Neuronal stem cell (in vitro differentiated cells): Measurements from ENCODE around the gene ARHGEF1.
A peak's percentile ranks its signal among the peaks of the same experiment; 100 is the strongest.

Experiments
- DNase-seq: peaks from one replicate; pipeline ENCODE4 v3.0.0-alpha.2; 2013; ENCODE audit warnings: low spot score
- H2AFZ ChIP-seq: one replicate; pipeline ENCODE4 v1.6.1; 2013; ENCODE audit warnings: mild to moderate bottlenecking, low read length, inconsistent platforms
- H2AK5ac ChIP-seq: 2 replicates; pipeline ENCODE4 v1.6.1; 2013; ENCODE audit warnings: low read depth, mild to moderate bottlenecking, inconsistent platforms, low read length, moderate library complexity, mixed read lengths
- H2BK120ac ChIP-seq: 2 replicates; pipeline ENCODE4 v1.6.1; 2013; ENCODE audit warnings: low read depth, mild to moderate bottlenecking, inconsistent platforms, low read length, moderate library complexity, mixed read lengths
- H2BK12ac ChIP-seq: one replicate; pipeline ENCODE4 v1.6.1; 2013; ENCODE audit warnings: low read length, inconsistent platforms
- H2BK15ac ChIP-seq: 2 replicates; pipeline ENCODE4 v1.6.1; 2013; ENCODE audit warnings: mild to moderate bottlenecking, low read length, inconsistent platforms, mixed read lengths
- H2BK5ac ChIP-seq: one replicate; pipeline ENCODE4 v1.6.1; 2013; ENCODE audit warnings: inconsistent platforms, mild to moderate bottlenecking, low read length, moderate library complexity
- H3K14ac ChIP-seq: one replicate; pipeline ENCODE4 v1.6.1; 2013; ENCODE audit warnings: low read length, inconsistent platforms
- H3K18ac ChIP-seq: 2 replicates; pipeline ENCODE4 v1.6.1; 2013; ENCODE audit warnings: low read length, inconsistent platforms
- H3K23ac ChIP-seq: 2 replicates; pipeline ENCODE4 v1.6.1; 2013; ENCODE audit warnings: low read depth, mild to moderate bottlenecking, mixed read lengths, low read length, inconsistent platforms; ENCODE audit not compliant: poor library complexity
- H3K27ac ChIP-seq: replicated peaks from 3 replicates; pipeline ENCODE4 v1.5.1; 2013; ENCODE audit warnings: low read length, inconsistent platforms
- H3K27me3 ChIP-seq, 3 experiments: 2 replicates each; pipeline ENCODE4 v1.6.1; 2013; ENCODE audit warnings: low read length in 3 of 3, mild to moderate bottlenecking in 2 of 3, inconsistent platforms in 1 of 3, low read depth in 1 of 3, mixed read lengths in 1 of 3, moderate library complexity in 1 of 3; ENCODE audit not compliant: control insufficient read depth in 3 of 3, insufficient read depth in 3 of 3
- H3K36me3 ChIP-seq, 2 donors: replicated peaks in 1 of 2; 2 replicates each; pipeline ENCODE4 v1.6.1; 2013; ENCODE audit warnings: low read length in 2 of 2; ENCODE audit not compliant: control insufficient read depth in 2 of 2, insufficient read depth in 2 of 2
- H3K4ac ChIP-seq: 2 replicates; pipeline ENCODE4 v1.6.1; 2013; ENCODE audit warnings: inconsistent platforms, mild to moderate bottlenecking, low read length, moderate library complexity
- H3K4me1 ChIP-seq, 2 donors: 1 replicate in 1 of 2; 2 replicates in 1 of 2; pipeline ENCODE4 v1.6.1; 2013; ENCODE audit warnings: low read length in 2 of 2, low read depth in 1 of 2; ENCODE audit not compliant: control insufficient read depth in 2 of 2, insufficient read depth in 1 of 2
- H3K4me2 ChIP-seq: one replicate; pipeline ENCODE4 v1.6.1; 2013; ENCODE audit warnings: mild to moderate bottlenecking, low read length, inconsistent platforms; ENCODE audit not compliant: insufficient read depth, poor library complexity, severe bottlenecking
- H3K4me3 ChIP-seq, 2 donors: 2 replicates each; pipeline ENCODE4 v1.5.1; 2013; ENCODE audit warnings: low read length in 2 of 2, mild to moderate bottlenecking in 2 of 2, inconsistent platforms in 1 of 2, moderate library complexity in 1 of 2
- H3K79me1 ChIP-seq: one replicate; pipeline ENCODE4 v1.6.1; 2013; ENCODE audit warnings: low read depth, mild to moderate bottlenecking, inconsistent platforms, low read length, moderate library complexity
- H3K9ac ChIP-seq: one replicate; pipeline ENCODE4 v1.6.1; 2013; ENCODE audit warnings: mild to moderate bottlenecking, low read depth, low read length, inconsistent platforms; ENCODE audit not compliant: poor library complexity
- H3K9me3 ChIP-seq, 2 donors: replicated peaks in 1 of 2; 2 replicates each; pipeline versions ENCODE3 to v1.6.1; 2013; ENCODE audit warnings: low read length in 2 of 2, mild to moderate bottlenecking in 2 of 2, inconsistent platforms in 1 of 2, low read depth in 1 of 2, mixed read lengths in 1 of 2, moderate library complexity in 1 of 2; ENCODE audit not compliant: control insufficient read depth in 2 of 2, insufficient read depth in 1 of 2
- H4K8ac ChIP-seq: one replicate; pipeline ENCODE4 v1.6.1; 2013; ENCODE audit warnings: low read depth, mild to moderate bottlenecking, inconsistent platforms, low read length, moderate library complexity
- H4K91ac ChIP-seq: one replicate; pipeline ENCODE4 v1.6.1; 2013; ENCODE audit warnings: low read length, low read depth, mild to moderate bottlenecking, inconsistent platforms; ENCODE audit not compliant: poor library complexity
- WGBS, 2 donors: extraction: QIAGEN DNeasy Blood & Tissue Kit; methylation state at CpG; one replicate each; pipeline ENCODE4 v1.1.7; 2013; ENCODE audit warnings: missing lambda C conversion rate in 2 of 2, mixed read lengths in 1 of 2; ENCODE audit not compliant: insufficient read length in 2 of 2, insufficient replicate concordance in 1 of 2; ENCODE audit errors: extremely low coverage in 2 of 2; 5-methylcytosine and 5-hydroxymethylcytosine counted together

ARHGEF1 gene

DNA sequence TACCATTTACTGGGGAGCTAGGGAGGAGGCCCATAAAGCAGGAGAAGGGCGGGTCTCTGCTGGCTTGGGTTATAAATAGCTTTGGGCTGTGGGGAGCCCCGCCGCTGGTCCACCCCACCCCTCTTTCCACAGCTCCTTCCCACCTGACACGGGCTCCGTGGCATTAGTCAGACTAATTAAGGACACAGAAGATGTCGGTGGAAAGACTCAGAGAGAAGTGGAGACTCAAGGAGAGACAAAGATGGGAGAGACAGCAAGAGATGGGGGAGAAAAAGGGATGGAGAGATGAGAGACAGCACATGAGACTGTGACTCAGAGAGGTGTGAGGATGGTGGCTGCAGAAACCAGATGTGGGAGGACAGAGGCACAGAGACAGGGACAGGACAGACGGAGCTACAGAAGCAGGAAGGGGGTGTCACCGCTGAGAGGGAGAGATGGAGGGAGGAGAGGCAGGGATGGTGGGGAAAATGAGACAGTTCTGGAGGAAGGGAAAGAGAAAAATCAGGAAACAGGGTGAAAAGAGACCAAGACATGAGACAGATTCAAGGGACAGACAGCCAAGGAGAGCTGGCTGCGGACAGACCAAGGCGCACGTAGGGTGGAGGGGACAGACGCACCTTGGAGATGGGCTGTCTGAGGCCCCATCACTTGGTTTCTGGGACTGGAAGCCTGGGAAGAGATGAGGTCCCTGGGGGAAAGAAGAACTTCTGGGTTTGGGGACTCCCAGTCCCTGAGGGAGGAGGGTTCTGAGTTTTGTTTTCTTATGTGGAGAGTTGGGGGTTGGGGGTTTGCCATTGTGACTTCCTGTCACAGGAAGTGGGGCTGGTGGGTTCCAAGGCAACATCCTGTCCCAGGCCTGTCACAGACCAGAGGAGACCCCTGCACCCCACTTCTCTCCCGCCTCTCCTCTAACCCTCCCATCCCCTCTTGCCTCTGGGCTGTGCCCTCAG, 4.1 kb downstream of the ARHGEF1 start:
- WGBS, 2 donors, result no CpG with 5 or more reads among the region's 13 CpGs
- H2AK5ac ChIP-seq, result no peak overlapping the region
- no peak overlapping the region for H3K4me2 ChIP-seq
- no peak overlapping the region for H2BK15ac ChIP-seq
- peaks cover 4% of the 10 kb centered on the region for H3K79me1 ChIP-seq
- no peak overlapping the region for H3K27ac ChIP-seq
- no peaks in the 10 kb centered on the region for H3K9me3 ChIP-seq
- no peak overlapping the region for H4K91ac ChIP-seq
- no peak overlapping the region for H3K18ac ChIP-seq
- peaks cover 7 to 9% of the 10 kb centered on the region in 2 donors for H3K36me3 ChIP-seq
- no peak overlapping the region for H3K14ac ChIP-seq
- H4K8ac ChIP-seq, result no peak overlapping the region
- no peak overlapping the region for H3K4ac ChIP-seq
- no peak overlapping the region for H2AFZ ChIP-seq
- peaks cover 0 to 15% (median 14%) of the 10 kb centered on the region in 3 experiments for H3K27me3 ChIP-seq
- H3K9ac ChIP-seq, result no peak overlapping the region
- DNase-seq, result no peak
- H2BK12ac ChIP-seq, result no peak overlapping the region
- H2BK5ac ChIP-seq, result no peak overlapping the region
- no peak overlapping the region for H3K23ac ChIP-seq
- H2BK120ac ChIP-seq, result no peak overlapping the region
- no peak overlapping the region for H3K4me3 ChIP-seq
- peaks cover 5 to 7% of the 10 kb centered on the region in 2 donors for H3K4me1 ChIP-seq

DNA sequence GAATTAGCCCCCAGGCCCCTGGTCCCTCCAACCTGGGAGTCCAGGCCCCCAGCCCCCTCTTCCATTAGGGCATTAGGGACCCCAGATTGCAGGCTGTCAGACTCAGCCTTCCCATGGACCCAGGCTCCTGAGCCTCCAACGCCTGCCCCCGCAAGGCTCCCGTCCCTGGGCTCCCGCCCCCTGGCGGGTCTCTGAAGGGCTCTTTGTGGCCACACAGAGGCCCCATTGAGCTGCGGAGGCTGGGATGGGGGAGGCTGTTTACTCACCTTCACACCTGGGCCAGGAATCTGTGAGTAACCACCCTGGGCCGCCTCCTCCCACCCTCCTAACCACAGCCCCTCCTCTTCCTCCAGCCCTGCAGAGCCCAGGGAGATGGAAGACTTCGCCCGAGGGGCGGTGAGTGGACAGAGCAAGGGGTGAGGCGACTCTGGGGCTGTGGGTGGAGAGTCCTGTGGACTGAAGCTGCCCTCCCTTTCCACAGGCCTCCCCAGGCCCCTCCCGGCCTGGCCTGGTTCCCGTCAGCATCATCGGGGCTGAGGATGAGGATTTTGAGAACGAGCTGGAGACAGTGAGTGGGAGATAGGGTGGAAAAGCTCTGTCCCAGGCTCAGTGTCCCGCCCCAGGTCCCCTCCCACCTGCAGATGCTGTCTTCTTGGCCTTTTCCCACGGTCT, 4.9 kb downstream of the ARHGEF1 start:
- Histone ChIP-seq H3K4me3 (peak overlapping the region in 1 of 2 donors; percentile 32), H3K14ac (no peak overlapping the region), H3K23ac (no peak overlapping the region), H2BK12ac (no peak overlapping the region), H3K36me3 (peaks cover 7 to 9% of the 10 kb centered on the region in 2 donors), H3K79me1 (peaks cover 6% of the 10 kb centered on the region), H3K27me3 (peaks cover 0 to 7% (median 6%) of the 10 kb centered on the region in 3 experiments), H3K9me3 (no peaks in the 10 kb centered on the region), H4K91ac (no peak overlapping the region), H2AFZ (no peak overlapping the region), H2BK5ac (no peak overlapping the region), H4K8ac (no peak overlapping the region), H2BK120ac (no peak overlapping the region), H3K9ac (no peak overlapping the region), H2AK5ac (peak overlapping the region; percentile 18), H3K27ac (no peak overlapping the region), H3K4ac (no peak overlapping the region), H3K4me1 (peaks cover 5 to 7% of the 10 kb centered on the region in 2 donors), H2BK15ac (no peak overlapping the region), H3K18ac (no peak overlapping the region), H3K4me2 (no peak overlapping the region)
- no CpG with 5 or more reads among the region's 17 CpGs for WGBS, 2 donors
- no peak for DNase-seq

DNA sequence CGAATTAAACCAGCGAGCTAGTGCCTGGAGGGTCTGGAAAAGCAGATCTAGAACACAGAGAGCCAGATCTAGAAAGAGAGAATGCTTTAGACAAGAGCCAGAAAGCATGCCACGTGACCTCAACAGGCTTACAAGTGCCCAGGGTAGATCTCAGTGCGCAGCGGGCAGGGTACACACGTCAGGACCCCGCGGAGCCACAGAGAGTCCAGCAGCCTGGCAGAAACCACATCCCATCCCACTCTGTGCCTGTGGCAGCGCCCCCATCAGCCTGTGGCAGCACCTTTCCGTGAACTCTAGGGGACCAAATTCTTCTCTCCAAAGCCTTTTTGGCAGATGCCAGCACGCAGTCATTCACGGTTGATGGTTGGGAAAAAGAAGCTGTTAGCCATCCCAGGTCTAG, 5.9 kb downstream of the ARHGEF1 start:
- DNase-seq, result no peak
- H3K27ac ChIP-seq, result no peak overlapping the region
- H3K79me1 ChIP-seq, result peaks cover 6% of the 10 kb centered on the region
- H3K4ac ChIP-seq, result no peak overlapping the region
- H2AFZ ChIP-seq, result no peak overlapping the region
- H3K9ac ChIP-seq, result no peak overlapping the region
- no peak overlapping the region for H3K23ac ChIP-seq
- no peaks in the 10 kb centered on the region for H3K27me3 ChIP-seq
- no peak overlapping the region for H2AK5ac ChIP-seq
- no peak overlapping the region for H4K8ac ChIP-seq
- no peaks in the 10 kb centered on the region for H3K9me3 ChIP-seq
- H3K4me2 ChIP-seq, result no peak overlapping the region
- H3K4me3 ChIP-seq, result no peak overlapping the region
- H2BK15ac ChIP-seq, result no peak overlapping the region
- H3K36me3 ChIP-seq, result peaks cover 7 to 9% of the 10 kb centered on the region in 2 donors
- H3K4me1 ChIP-seq, result peaks cover 0 to 6% of the 10 kb centered on the region in 2 donors
- no peak overlapping the region for H2BK120ac ChIP-seq
- no peak overlapping the region for H4K91ac ChIP-seq
- no peak overlapping the region for H2BK5ac ChIP-seq
- no peak overlapping the region for H3K18ac ChIP-seq
- H3K14ac ChIP-seq, result no peak overlapping the region
- H2BK12ac ChIP-seq, result no peak overlapping the region
- WGBS, 2 donors, result no CpG with 5 or more reads among the region's 12 CpGs

DNA sequence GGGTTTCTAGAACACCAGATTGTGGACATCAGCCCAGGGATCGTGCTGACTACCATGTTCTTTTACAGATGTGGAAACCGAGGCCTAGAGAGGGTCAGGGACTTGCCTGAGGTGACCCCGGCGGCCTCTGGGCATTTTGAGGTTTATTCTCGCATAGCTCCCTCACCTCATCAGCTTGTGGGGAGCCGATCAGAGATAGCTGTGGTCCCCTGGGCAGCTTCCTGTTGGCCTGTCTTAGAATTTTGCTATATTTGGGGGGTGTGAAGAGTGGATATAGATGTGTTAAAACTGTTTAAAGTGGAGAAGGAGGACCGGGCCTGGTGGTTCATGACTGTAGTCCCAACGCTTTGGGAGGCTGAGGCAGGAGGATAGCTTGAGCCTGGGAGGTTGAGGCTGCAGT, 6.9 kb downstream of the ARHGEF1 start:
- Histone ChIP-seq H2BK5ac (no peak overlapping the region), H3K9me3 (no peaks in the 10 kb centered on the region), H3K4me1 (peaks cover 0 to 2% of the 10 kb centered on the region in 2 donors), H2AFZ (no peak overlapping the region), H2BK15ac (no peak overlapping the region), H3K9ac (no peak overlapping the region), H2BK120ac (no peak overlapping the region), H3K14ac (no peak overlapping the region), H3K27me3 (no peaks in the 10 kb centered on the region), H2BK12ac (no peak overlapping the region), H3K36me3 (peaks cover 7 to 12% of the 10 kb centered on the region in 2 donors), H3K4me2 (no peak overlapping the region), H4K91ac (no peak overlapping the region), H4K8ac (no peak overlapping the region), H3K18ac (no peak overlapping the region), H3K79me1 (peaks cover 6% of the 10 kb centered on the region), H2AK5ac (no peak overlapping the region), H3K4ac (no peak overlapping the region), H3K4me3 (no peak overlapping the region), H3K27ac (no peak overlapping the region), H3K23ac (no peak overlapping the region)
- no CpG with 5 or more reads among the region's 8 CpGs for WGBS, 2 donors
- DNase-seq, result no peak
